ENCODE data around the gene MYO5B. TPM values are rescaled to one million over a fixed set of nuclear protein-coding genes. Genes with fewer than 3 reads are reported as not detected.

Gene MYO5B
- total and polyA plus RNA-seq, 2 of the 4 experiments (the other 2 are of a cell fraction) = 0.24 to 0.54 TPM

GRCh38 chr18:49920731-49921130 is 274.2 kb downstream of the MYO5B start:
- Histone ChIP-seq H3K9me3 (ENCODE audit: control insufficient read depth, insufficient read depth, low read length) (no peaks in the 10 kb centered on the region), H4K8ac (ENCODE audit: low read depth in 2 of 2, low read length in 2 of 2) (no peak overlapping the region), H2AFZ (replicated peaks; ENCODE audit: low read length, poor library complexity) (no peak overlapping the region), H2AK5ac (ENCODE audit: low read depth, low read length) (no peak overlapping the region), H3K27me3 (ENCODE audit: control insufficient read depth, insufficient read depth, low read length) (peaks cover 13% of the 10 kb centered on the region), H3K4me1 (ENCODE audit: control insufficient read depth, insufficient read depth, low read length) (no peaks in the 10 kb centered on the region), H3K27ac (ENCODE audit: insufficient read depth, low read length) (no peak overlapping the region), H4K5ac (ENCODE audit: low read depth, low read length) (no peak overlapping the region), H2BK120ac (ENCODE audit: low read depth, low read length) (no peak overlapping the region), H4K91ac (ENCODE audit: insufficient read depth, low read depth, low read length) (no peak overlapping the region), H3K4me3 (ENCODE audit: insufficient read depth, low read depth, low read length) (no peak overlapping the region), H3K9me1 (ENCODE audit: insufficient read depth, low read length) (no peaks in the 10 kb centered on the region), H2BK20ac (ENCODE audit: low read depth, low read length) (no peak overlapping the region), H2BK15ac (ENCODE audit: low read depth, low read length) (no peak overlapping the region), H2BK5ac (ENCODE audit: low read depth, low read length, poor library complexity, severe bottlenecking) (no peak overlapping the region), H3K4me2 (ENCODE audit: low read depth, low read length) (no peak overlapping the region), H3K4ac (ENCODE audit: low read depth, low read length) (no peak overlapping the region), H3K18ac (ENCODE audit: low read depth, low read length) (no peak overlapping the region), H3K14ac (replicated peaks; ENCODE audit: low read depth, low read length) (no peak overlapping the region), H4K20me1 (ENCODE audit: insufficient read depth, low read length) (no peaks in the 10 kb centered on the region), H2AK9ac (replicated peaks; ENCODE audit: low read depth, low read length, poor library complexity) (no peak overlapping the region), H3K56ac (ENCODE audit: extremely low read depth, insufficient read depth, low read length) (no peak overlapping the region), H3K23ac (ENCODE audit: low read depth, low read length) (no peak overlapping the region), H3K79me1 (ENCODE audit: low read depth in 1 of 2, low read length in 2 of 2) (no peaks in the 10 kb centered on the region), H3K9ac (ENCODE audit: low read depth, low read length) (no peak overlapping the region), H3K36me3 (ENCODE audit: control insufficient read depth, insufficient read depth, low read length) (no peaks in the 10 kb centered on the region)
- WGBS, 2 experiments (ENCODE audit: extremely low coverage in 2 of 2, insufficient read length in 1 of 2) = no CpG with 5 or more reads among the region's 6 CpGs
- ATAC-seq (ENCODE audit: low read depth) (no peak), DNase-seq (no peak)
- dilution Hi-C loops (cut with HindIII; ENCODE audit: low sequenced_read_pairs, unreplicated experiment) (no loop called here), in situ Hi-C loops (cut with MboI; ENCODE audit: low sequenced_read_pairs) (no loop called here), intact Hi-C loops (cut with micrococcal nuclease) (no loop called here)
- BruUV-seq (replicated peaks) = no TSS peak
- ChIA-PET CTCF (no interaction called here), POLR2A (ENCODE audit: unreplicated experiment) (no interaction called here)
- TF ChIP-seq MXI1 (IDR thresholded peaks at IDR 0.05; ENCODE audit: borderline replicate concordance, low read depth, low read length) (no peak), ELK1 (IDR thresholded peaks at IDR 0.05; ENCODE audit: borderline replicate concordance, low read depth, low read length) (no peak)

Data from IMR-90 (cell line).